IMR-90 (cell line): ENCODE measurements around the gene ERMARD.

Experiments used
- MXI1 ChIP-seq: IDR thresholded peaks from 2 replicates; pipeline ENCODE4 v1.6.1; 2012; ENCODE audit warnings: low read depth, mild to moderate bottlenecking, low read length, moderate library complexity, borderline replicate concordance
- POLR2A ChIP-seq: IDR thresholded peaks from 2 replicates; pipeline ENCODE4 v1.6.1; 2012; ENCODE audit warnings: mild to moderate bottlenecking, low read depth, low read length
- RCOR1 ChIP-seq: IDR thresholded peaks from 2 replicates; pipeline ENCODE4 v1.6.1; 2012; ENCODE audit warnings: mild to moderate bottlenecking, low read length, improper control_type of control experiment; ENCODE audit not compliant: insufficient replicate concordance
- SMC3 ChIP-seq: fragments of 150-350 bp; IDR thresholded peaks from 2 replicates; pipeline ENCODE4 v1.6.1; 2016; ENCODE audit warnings: low read depth, mild to moderate bottlenecking, antibody characterized with exemption, low read length, moderate library complexity
- TF ChIP-seq, protein P1 (sequence below): conservative IDR thresholded peaks from 2 replicates; pipeline ENCODE4 v1.5.1; 2012; ENCODE audit warnings: mild to moderate bottlenecking, low read depth, low read length, improper control_type of control experiment
- TF ChIP-seq, protein P2 (sequence below): fragments of 150-350 bp; IDR thresholded peaks from 2 replicates; pipeline ENCODE4 v1.6.1; 2016; ENCODE audit warnings: low read depth, mild to moderate bottlenecking, low read length, moderate library complexity, borderline replicate concordance

GRCh38 chr6:169777896-169778295 is 26.5 kb downstream of the ERMARD start:
- TF ChIP-seq, protein P1, sequence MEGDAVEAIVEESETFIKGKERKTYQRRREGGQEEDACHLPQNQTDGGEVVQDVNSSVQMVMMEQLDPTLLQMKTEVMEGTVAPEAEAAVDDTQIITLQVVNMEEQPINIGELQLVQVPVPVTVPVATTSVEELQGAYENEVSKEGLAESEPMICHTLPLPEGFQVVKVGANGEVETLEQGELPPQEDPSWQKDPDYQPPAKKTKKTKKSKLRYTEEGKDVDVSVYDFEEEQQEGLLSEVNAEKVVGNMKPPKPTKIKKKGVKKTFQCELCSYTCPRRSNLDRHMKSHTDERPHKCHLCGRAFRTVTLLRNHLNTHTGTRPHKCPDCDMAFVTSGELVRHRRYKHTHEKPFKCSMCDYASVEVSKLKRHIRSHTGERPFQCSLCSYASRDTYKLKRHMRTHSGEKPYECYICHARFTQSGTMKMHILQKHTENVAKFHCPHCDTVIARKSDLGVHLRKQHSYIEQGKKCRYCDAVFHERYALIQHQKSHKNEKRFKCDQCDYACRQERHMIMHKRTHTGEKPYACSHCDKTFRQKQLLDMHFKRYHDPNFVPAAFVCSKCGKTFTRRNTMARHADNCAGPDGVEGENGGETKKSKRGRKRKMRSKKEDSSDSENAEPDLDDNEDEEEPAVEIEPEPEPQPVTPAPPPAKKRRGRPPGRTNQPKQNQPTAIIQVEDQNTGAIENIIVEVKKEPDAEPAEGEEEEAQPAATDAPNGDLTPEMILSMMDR: no peak
- TF ChIP-seq, protein P2, sequence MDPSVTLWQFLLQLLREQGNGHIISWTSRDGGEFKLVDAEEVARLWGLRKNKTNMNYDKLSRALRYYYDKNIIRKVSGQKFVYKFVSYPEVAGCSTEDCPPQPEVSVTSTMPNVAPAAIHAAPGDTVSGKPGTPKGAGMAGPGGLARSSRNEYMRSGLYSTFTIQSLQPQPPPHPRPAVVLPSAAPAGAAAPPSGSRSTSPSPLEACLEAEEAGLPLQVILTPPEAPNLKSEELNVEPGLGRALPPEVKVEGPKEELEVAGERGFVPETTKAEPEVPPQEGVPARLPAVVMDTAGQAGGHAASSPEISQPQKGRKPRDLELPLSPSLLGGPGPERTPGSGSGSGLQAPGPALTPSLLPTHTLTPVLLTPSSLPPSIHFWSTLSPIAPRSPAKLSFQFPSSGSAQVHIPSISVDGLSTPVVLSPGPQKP: no peak
- TF ChIP-seq POLR2A (no peak), RCOR1 (no peak), SMC3 (no peak), MXI1 (no peak)
